H1 (cell line): Measurements from ENCODE around the gene GFRA4.

Experiments
- HDAC6 ChIP-seq: IDR thresholded peaks from one replicate; pipeline ENCODE4 v1.7.1; 2012; ENCODE audit warnings: low read depth, mild to moderate bottlenecking, inconsistent platforms, low read length, moderate library complexity
- RFX5 ChIP-seq: IDR thresholded peaks from 2 replicates; pipeline ENCODE4 v1.6.1; 2011; ENCODE audit warnings: low read depth, low read length, improper control_type of control experiment, borderline replicate concordance
- SUZ12 ChIP-seq: fragments of 200-600 bp; sonication (generic); IDR thresholded peaks from 2 replicates; pipeline ENCODE4 v1.6.1; 2012; ENCODE audit warnings: mild to moderate bottlenecking, inconsistent platforms, low read length, moderate library complexity, mixed read lengths
- TAF1 ChIP-seq: IDR thresholded peaks from 2 replicates; pipeline ENCODE4 v1.6.1; 2011; ENCODE audit warnings: mild to moderate bottlenecking, low read depth, low read length
- TBP ChIP-seq: IDR thresholded peaks from 2 replicates; pipeline ENCODE4 v1.6.1; 2011; ENCODE audit warnings: low read depth, low read length, improper control_type of control experiment

GRCh38 chr20:3674995-3675900, 12.0 kb upstream of the GFRA4 start:
- TF ChIP-seq TAF1 (no peak), RFX5 (no peak), TBP (no peak), HDAC6 (no peak), SUZ12 (no peak)
